ENCODE data around the gene KRTAP10-11.

DNA sequence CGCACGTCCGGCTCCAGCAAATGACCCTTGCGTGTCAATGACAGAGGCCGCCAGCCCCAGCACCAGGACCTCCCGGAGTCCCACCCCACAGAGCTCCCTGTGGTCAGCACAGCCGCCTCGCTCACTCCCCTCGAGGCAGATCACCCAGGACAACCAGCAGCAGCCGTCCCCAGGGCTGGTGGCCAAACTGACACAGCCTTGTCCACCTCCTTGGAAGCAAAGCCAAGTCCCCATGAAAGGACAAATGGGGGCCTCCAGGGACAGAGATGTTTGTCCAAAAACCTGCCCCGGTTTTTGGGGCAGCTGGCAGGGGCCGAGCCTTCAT is 6.9 kb upstream of the KRTAP10-11 start:
- TF ChIP-seq CTCF (conservative IDR thresholded peaks at IDR 0.05) (no peak), ZFX (IDR thresholded peaks at IDR 0.05) (no peak)

Measured in C4-2B (cell line).